NB4 (cell line): ENCODE results near the gene HIPK1.
"Not testable (repeated sequence)": the region's sequence is repeated elsewhere in the genome, so short reads cannot be mapped to it uniquely, and the experiment has no call there.

ENCODE experiments used
- DNase-seq: peaks from one replicate; pipeline ENCODE4 v3.0.0; 2010; ENCODE audit warnings: low read depth
- H3K4me3 ChIP-seq: one replicate; pipeline ENCODE4 v1.5.1; 2011; ENCODE audit warnings: mild to moderate bottlenecking, low read depth, low read length, moderate library complexity
- MYC ChIP-seq: IDR thresholded peaks from 2 replicates; pipeline ENCODE4 v1.6.1; 2011; ENCODE audit warnings: low read depth, low read length
- POLR2A ChIP-seq: IDR thresholded peaks from 2 replicates; pipeline ENCODE4 v1.6.1; 2011; ENCODE audit warnings: mild to moderate bottlenecking; ENCODE audit not compliant: insufficient read length; ENCODE audit errors: extremely low read depth
- TF ChIP-seq, protein P1 (sequence below): IDR thresholded peaks from one replicate; pipeline ENCODE4 v1.5.1; 2012; ENCODE audit warnings: low read depth, low read length
- TF ChIP-seq, protein P2 (sequence below): IDR thresholded peaks from 2 replicates; pipeline ENCODE4 v1.6.1; 2011; ENCODE audit warnings: low read depth, low read length

Gene HIPK1

DNA sequence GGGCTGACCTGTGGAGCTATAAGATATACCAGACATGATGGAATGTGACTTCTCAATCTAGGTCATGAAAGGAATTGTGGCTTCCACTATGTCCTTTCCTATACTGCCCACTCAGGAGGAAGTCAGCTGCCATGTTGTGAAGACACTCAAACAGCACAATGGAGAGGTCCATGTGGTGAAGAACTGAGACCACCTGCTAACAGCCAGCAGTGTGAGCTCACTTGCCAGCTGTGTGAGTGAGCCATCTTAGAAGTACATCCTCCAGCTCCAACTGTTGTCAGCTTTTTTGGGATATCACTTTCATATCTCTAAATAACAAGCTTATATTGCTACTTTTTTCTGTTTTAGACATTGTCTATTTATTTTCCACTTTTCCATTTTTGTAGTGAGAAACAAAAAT lies 79.9 kb downstream of the HIPK1 start:
- no peak overlapping the region for H3K4me3 ChIP-seq
- no peak for DNase-seq
- TF ChIP-seq, protein P1, sequence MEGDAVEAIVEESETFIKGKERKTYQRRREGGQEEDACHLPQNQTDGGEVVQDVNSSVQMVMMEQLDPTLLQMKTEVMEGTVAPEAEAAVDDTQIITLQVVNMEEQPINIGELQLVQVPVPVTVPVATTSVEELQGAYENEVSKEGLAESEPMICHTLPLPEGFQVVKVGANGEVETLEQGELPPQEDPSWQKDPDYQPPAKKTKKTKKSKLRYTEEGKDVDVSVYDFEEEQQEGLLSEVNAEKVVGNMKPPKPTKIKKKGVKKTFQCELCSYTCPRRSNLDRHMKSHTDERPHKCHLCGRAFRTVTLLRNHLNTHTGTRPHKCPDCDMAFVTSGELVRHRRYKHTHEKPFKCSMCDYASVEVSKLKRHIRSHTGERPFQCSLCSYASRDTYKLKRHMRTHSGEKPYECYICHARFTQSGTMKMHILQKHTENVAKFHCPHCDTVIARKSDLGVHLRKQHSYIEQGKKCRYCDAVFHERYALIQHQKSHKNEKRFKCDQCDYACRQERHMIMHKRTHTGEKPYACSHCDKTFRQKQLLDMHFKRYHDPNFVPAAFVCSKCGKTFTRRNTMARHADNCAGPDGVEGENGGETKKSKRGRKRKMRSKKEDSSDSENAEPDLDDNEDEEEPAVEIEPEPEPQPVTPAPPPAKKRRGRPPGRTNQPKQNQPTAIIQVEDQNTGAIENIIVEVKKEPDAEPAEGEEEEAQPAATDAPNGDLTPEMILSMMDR = no peak
- TF ChIP-seq POLR2A = no peak
- TF ChIP-seq, protein P2, sequence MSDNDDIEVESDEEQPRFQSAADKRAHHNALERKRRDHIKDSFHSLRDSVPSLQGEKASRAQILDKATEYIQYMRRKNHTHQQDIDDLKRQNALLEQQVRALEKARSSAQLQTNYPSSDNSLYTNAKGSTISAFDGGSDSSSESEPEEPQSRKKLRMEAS = no peak
- no peak for TF ChIP-seq MYC

DNA sequence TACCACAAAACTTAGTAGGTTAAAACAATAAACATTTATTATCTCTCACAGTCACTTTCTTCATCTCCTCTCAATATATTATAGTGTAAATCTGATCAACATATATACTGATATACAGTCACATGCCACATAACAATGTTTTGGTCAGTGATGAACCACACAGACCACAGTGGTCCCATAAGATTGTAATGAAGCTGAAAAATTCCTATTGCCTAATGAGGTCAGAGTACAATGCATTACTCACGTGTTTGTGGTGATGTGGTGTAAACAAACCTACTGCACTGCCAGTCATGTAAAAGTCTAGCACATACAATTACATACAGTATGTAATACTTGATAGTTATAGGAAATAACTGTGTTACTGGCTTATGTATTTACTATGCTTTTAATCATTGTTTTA lies 80.3 kb downstream of the HIPK1 start:
- TF ChIP-seq, protein P2 = no peak
- TF ChIP-seq, protein P1 = no peak
- TF ChIP-seq MYC (no peak), POLR2A (no peak)
- peak; percentile 37 for DNase-seq
- H3K4me3 ChIP-seq = no peak overlapping the region

DNA sequence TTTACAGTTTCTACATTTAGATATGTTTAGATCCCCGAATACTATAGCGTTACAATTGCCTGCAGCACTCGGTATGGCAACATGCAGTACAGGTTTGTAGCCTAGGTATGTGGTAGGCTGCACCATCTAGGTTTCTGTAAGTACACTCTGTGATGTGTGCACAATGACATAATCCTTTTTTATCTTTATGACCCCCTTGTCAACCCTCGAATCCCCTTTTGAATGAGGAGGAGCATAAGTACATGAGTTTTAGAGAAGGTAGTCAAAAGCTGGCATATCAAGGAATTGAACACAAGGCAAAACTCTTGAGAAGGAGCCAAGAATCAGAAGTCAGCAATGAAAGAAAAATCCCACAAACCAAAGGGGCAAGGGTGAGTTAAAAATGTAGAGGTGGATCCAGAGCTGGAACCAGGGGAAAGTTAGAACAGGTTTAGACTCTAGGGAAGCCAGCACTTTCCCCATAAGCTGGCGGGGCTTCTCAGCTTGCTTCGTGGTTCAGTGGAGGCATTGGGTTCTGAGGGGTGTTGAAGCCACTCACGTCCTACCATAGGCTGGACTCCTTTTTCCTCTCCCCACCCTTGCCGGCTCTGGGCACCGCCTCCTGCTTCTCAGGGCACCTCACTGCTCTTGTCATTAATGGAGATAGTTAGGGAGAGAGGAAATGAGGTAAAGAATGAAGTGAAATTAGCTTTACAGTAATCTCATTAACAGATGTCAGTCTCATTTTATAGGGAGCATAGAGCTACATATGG lies 81.5 kb downstream of the HIPK1 start:
- no peak overlapping the region for H3K4me3 ChIP-seq
- TF ChIP-seq, protein P2 = no peak
- no peak for TF ChIP-seq POLR2A
- TF ChIP-seq MYC = no peak
- TF ChIP-seq, protein P1 = no peak
- no peak for DNase-seq

DNA sequence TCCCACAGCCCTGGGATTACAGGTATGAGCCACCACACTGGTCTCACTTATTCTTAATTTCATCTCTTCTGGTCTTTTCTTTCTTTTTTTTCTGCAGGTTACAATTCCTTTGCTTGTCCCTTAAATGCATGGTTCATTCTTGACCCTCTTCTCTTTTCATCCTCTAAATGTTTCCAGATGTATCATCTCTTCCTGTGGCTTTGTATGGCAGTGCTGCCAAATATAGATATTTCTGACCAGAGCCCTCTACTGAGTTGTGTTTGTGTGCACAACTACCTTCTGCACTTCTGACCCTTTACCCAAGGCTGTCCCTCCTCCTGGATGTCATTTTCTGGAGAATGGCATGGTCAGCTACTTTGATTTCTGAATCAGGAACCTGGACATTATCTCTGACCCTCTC lies 82.7 kb downstream of the HIPK1 start:
- TF ChIP-seq MYC = no peak
- TF ChIP-seq, protein P1 = no peak
- TF ChIP-seq, protein P2 = no peak
- no peak for TF ChIP-seq POLR2A
- H3K4me3 ChIP-seq = no peak overlapping the region
- no peak for DNase-seq

DNA sequence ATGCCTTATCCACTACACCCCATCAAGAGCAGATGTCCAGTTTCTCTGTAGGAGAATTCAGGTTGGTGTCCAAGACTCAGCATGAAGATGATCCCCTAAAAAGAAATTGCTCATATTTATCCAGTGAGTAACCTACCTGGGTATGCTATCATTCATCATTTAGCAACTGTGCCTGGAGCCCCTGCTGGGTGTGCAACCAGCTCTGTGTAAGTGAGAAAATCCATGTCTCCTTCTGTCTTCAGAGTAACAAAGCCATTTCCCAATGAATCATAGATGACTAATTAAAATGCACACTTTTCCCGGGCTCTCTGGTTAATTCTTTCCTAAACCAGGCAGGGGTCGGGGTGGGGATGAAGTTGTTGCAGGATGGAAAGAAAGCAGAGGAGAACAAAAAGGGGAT lies 86.0 kb downstream of the HIPK1 start:
- no peak overlapping the region for H3K4me3 ChIP-seq
- TF ChIP-seq MYC (no peak), POLR2A (no peak)
- TF ChIP-seq, protein P1 = no peak
- TF ChIP-seq, protein P2 = no peak
- DNase-seq = no peak

DNA sequence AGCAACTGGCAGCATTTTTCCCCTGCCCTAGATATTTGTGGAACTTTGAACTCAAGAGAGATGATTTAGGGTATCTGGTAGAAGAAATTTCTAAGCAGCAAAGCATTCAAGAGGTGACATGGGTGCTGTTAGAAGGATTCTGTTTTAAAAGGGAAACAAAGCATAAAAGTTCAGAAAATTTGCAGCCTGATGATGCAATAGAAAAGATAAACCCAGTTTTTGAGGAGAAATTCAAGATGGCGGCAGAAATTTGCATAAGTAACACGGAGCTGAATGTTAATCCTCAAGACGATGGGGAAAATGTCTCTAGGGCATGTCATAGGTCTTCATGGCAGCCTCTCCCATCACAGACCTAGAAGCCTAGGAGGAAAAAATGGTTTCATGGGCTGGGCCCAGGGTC lies 90.6 kb downstream of the HIPK1 start:
- not testable (repeated sequence) for H3K4me3 ChIP-seq, DNase-seq
